Mesenchymal stem cell (in vitro differentiated cells and primary cell): ENCODE results near the gene AQP12A. TPM values are rescaled to one million over a fixed set of nuclear protein-coding genes. Genes with fewer than 3 reads are reported as not detected.

ENCODE experiments used
- DNase-seq: peaks from one replicate; pipeline ENCODE4 v3.0.0-alpha.2; 2013
- H2AFZ ChIP-seq: one replicate; pipeline ENCODE4 v1.6.1; 2013; ENCODE audit warnings: low read depth, mild to moderate bottlenecking, control low read depth, inconsistent platforms, low read length, moderate library complexity
- H2AK5ac ChIP-seq: 2 replicates; pipeline ENCODE4 v1.6.1; 2013; ENCODE audit warnings: low read length, moderate library complexity, mild to moderate bottlenecking, inconsistent platforms; ENCODE audit not compliant: severe bottlenecking
- H2BK120ac ChIP-seq: one replicate; pipeline ENCODE4 v1.6.1; 2013; ENCODE audit warnings: low read depth, mild to moderate bottlenecking, inconsistent platforms, low read length, moderate library complexity
- H2BK12ac ChIP-seq, 2 experiments: one replicate each; pipeline ENCODE4 v1.6.1; 2013; ENCODE audit warnings: inconsistent platforms in 2 of 2, low read length in 2 of 2, mild to moderate bottlenecking in 2 of 2, moderate library complexity in 2 of 2, control low read depth in 1 of 2
- H2BK15ac ChIP-seq: one replicate; pipeline ENCODE4 v1.6.1; 2013; ENCODE audit warnings: mild to moderate bottlenecking, low read depth, inconsistent platforms; ENCODE audit not compliant: poor library complexity, severe bottlenecking
- H2BK5ac ChIP-seq: 2 replicates; pipeline ENCODE4 v1.6.1; 2013; ENCODE audit warnings: low read depth, mild to moderate bottlenecking, low read length, control low read depth, inconsistent platforms; ENCODE audit not compliant: poor library complexity, severe bottlenecking
- H3K14ac ChIP-seq, 2 experiments: one replicate each; pipeline ENCODE4 v1.6.1; 2013; ENCODE audit warnings: inconsistent platforms in 2 of 2, low read length in 2 of 2, control low read depth in 1 of 2, mild to moderate bottlenecking in 1 of 2, moderate library complexity in 1 of 2
- H3K18ac ChIP-seq, 2 experiments: one replicate each; pipeline ENCODE4 v1.6.1; 2013; ENCODE audit warnings: inconsistent platforms in 2 of 2, low read length in 2 of 2, control low read depth in 1 of 2, low read depth in 1 of 2, mild to moderate bottlenecking in 1 of 2
- H3K23ac ChIP-seq, 2 experiments: one replicate each; pipeline ENCODE4 v1.6.1; 2013; ENCODE audit warnings: inconsistent platforms in 2 of 2, low read length in 2 of 2, mild to moderate bottlenecking in 2 of 2, moderate library complexity in 2 of 2, control low read depth in 1 of 2
- H3K27ac ChIP-seq: 2 replicates; pipeline ENCODE4 v1.5.1; 2013; ENCODE audit warnings: mild to moderate bottlenecking, moderate library complexity, low read length, control low read depth, inconsistent platforms; ENCODE audit not compliant: poor library complexity, severe bottlenecking
- H3K27me3 ChIP-seq, 2 experiments: 2 replicates each; pipeline versions ENCODE4 v1.6.1 to v1.7.0; 2013; ENCODE audit warnings: low read length in 2 of 2, mild to moderate bottlenecking in 2 of 2, moderate library complexity in 2 of 2, control low read depth in 1 of 2, inconsistent platforms in 1 of 2; ENCODE audit not compliant: control insufficient read depth in 1 of 2, insufficient read depth in 1 of 2
- H3K36me3 ChIP-seq, 2 experiments: 2 replicates each; pipeline versions ENCODE4 v1.6.1 to v1.7.0; 2013; ENCODE audit warnings: low read length in 2 of 2, control low read depth in 1 of 2, inconsistent platforms in 1 of 2, low read depth in 1 of 2, mild to moderate bottlenecking in 1 of 2; ENCODE audit not compliant: insufficient read depth in 2 of 2, control insufficient read depth in 1 of 2
- H3K4ac ChIP-seq, 2 experiments: one replicate each; pipeline ENCODE4 v1.6.1; 2013; ENCODE audit warnings: inconsistent platforms in 2 of 2, low read length in 2 of 2, mild to moderate bottlenecking in 2 of 2, moderate library complexity in 2 of 2, control low read depth in 1 of 2, low read depth in 1 of 2
- H3K4me1 ChIP-seq: 2 replicates; pipeline ENCODE4 v1.6.1; 2013; ENCODE audit warnings: low read depth, low read length, control low read depth; ENCODE audit not compliant: control insufficient read depth, insufficient read depth
- H3K4me2 ChIP-seq: 2 replicates; pipeline ENCODE4 v1.6.1; 2013; ENCODE audit warnings: low read length, mild to moderate bottlenecking, inconsistent platforms; ENCODE audit not compliant: poor library complexity, severe bottlenecking
- H3K4me3 ChIP-seq, 2 experiments: 2 replicates each; pipeline versions ENCODE4 v1.5.1 to v1.7.0; 2013; ENCODE audit warnings: low read length in 2 of 2, mild to moderate bottlenecking in 2 of 2, control low read depth in 1 of 2, low read depth in 1 of 2; ENCODE audit not compliant: insufficient read depth in 1 of 2
- H3K79me1 ChIP-seq: replicated peaks from 2 replicates; pipeline ENCODE4 v1.6.1; 2013; ENCODE audit warnings: mild to moderate bottlenecking, control low read depth, low read length, inconsistent platforms; ENCODE audit not compliant: poor library complexity, severe bottlenecking
- H3K9ac ChIP-seq: 2 replicates; pipeline ENCODE4 v1.7.0; 2013; ENCODE audit warnings: mild to moderate bottlenecking, low read length, moderate library complexity
- H3K9me3 ChIP-seq: 2 replicates; pipeline ENCODE4 v1.7.0; 2013; ENCODE audit warnings: mild to moderate bottlenecking, low read length; ENCODE audit not compliant: control insufficient read depth
- H4K8ac ChIP-seq: one replicate; pipeline ENCODE4 v1.6.1; 2013; ENCODE audit warnings: inconsistent platforms, mild to moderate bottlenecking, low read length, moderate library complexity
- H4K91ac ChIP-seq: one replicate; pipeline ENCODE4 v1.6.1; 2013; ENCODE audit warnings: mild to moderate bottlenecking, low read length, inconsistent platforms
- WGBS: methylation state at CpG from one replicate; pipeline ENCODE4 v1.1.7; 2013; ENCODE audit warnings: mixed read lengths; 5-methylcytosine and 5-hydroxymethylcytosine counted together
- small RNA-seq: library from polyadenylated mRNA; stranded (forward); fragments of <200 nt; extraction: miRNeasy Mini kit (QIAGEN cat#:217004); gene quantifications from one replicate; pipeline ENCODE3, GENCODE V24; 2013; ENCODE audit warnings: low read depth

The AQP12A gene

GRCh38 chr2:240745962-240746361, 54.3 kb downstream of the AQP12A start:
- H3K27ac ChIP-seq: no peak overlapping the region
- H3K14ac ChIP-seq: no peak overlapping the region
- no peak overlapping the region for H2BK5ac ChIP-seq
- no peak overlapping the region for H3K4me2 ChIP-seq
- H3K4ac ChIP-seq: no peak overlapping the region
- no peaks in the 10 kb centered on the region for H3K36me3 ChIP-seq
- no peak overlapping the region for H2BK12ac ChIP-seq
- H4K8ac ChIP-seq: no peak overlapping the region
- no peak overlapping the region for H3K23ac ChIP-seq
- no peak overlapping the region for H3K18ac ChIP-seq
- peaks cover 0 to 76% of the 10 kb centered on the region in 2 experiments for H3K27me3 ChIP-seq
- DNase-seq: no peak
- no peaks in the 10 kb centered on the region for H3K4me1 ChIP-seq
- H3K79me1 ChIP-seq: no peaks in the 10 kb centered on the region
- H4K91ac ChIP-seq: no peak overlapping the region
- no peak overlapping the region for H3K9ac ChIP-seq
- no peak overlapping the region for H3K4me3 ChIP-seq
- no peaks in the 10 kb centered on the region for H3K9me3 ChIP-seq
- H2AK5ac ChIP-seq: no peak overlapping the region
- WGBS: 88% methylated on average over 15 of the region's 15 CpGs
- H2BK120ac ChIP-seq: no peak overlapping the region
- H2AFZ ChIP-seq: no peak overlapping the region
- H2BK15ac ChIP-seq: no peak overlapping the region

DNA sequence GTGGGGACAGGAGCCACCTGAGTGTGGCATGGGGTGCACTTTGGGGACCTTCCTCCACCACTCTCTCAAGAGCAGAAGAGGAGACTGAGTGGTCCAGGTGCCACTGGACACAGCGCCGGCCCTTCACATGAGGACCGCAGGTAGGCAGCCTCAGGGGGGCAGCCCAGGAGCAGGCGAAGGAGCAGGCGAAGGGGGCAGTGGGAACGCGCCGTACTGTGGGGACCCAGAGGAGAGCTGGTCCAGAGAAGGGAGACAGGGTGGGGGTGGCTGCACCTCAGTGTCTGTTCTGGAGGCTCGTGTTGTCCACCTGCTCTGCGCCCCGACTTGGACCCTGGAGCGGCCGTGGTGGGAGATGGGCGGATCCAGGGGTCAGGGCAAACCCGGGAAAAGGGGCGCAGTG, 55.0 kb downstream of the AQP12A start:
- Histone ChIP-seq H3K23ac (no peak overlapping the region), H2AFZ (no peak overlapping the region), H3K9me3 (no peaks in the 10 kb centered on the region), H4K8ac (no peak overlapping the region), H3K4me1 (no peaks in the 10 kb centered on the region), H3K14ac (no peak overlapping the region), H3K18ac (no peak overlapping the region), H3K27ac (no peak overlapping the region), H2BK15ac (no peak overlapping the region), H3K4ac (no peak overlapping the region), H3K27me3 (peaks cover 0 to 75% of the 10 kb centered on the region in 2 experiments), H3K36me3 (no peaks in the 10 kb centered on the region), H4K91ac (no peak overlapping the region), H3K4me3 (no peak overlapping the region), H2BK5ac (no peak overlapping the region), H3K79me1 (no peaks in the 10 kb centered on the region), H3K4me2 (no peak overlapping the region), H2BK12ac (no peak overlapping the region), H3K9ac (no peak overlapping the region), H2BK120ac (no peak overlapping the region), H2AK5ac (no peak overlapping the region)
- WGBS: 91% methylated on average over 16 of the region's 16 CpGs
- no peak for DNase-seq

- Histone ChIP-seq H4K91ac (no peak overlapping the region), H2BK120ac (no peak overlapping the region), H3K27me3 (peaks cover 0 to 70% of the 10 kb centered on the region in 2 experiments), H3K18ac (no peak overlapping the region), H3K4ac (no peak overlapping the region), H4K8ac (no peak overlapping the region), H2BK15ac (no peak overlapping the region), H2BK5ac (no peak overlapping the region), H2BK12ac (no peak overlapping the region), H3K4me3 (no peak overlapping the region), H3K4me2 (no peak overlapping the region), H3K79me1 (no peaks in the 10 kb centered on the region), H2AK5ac (no peak overlapping the region), H3K4me1 (no peaks in the 10 kb centered on the region), H3K14ac (no peak overlapping the region), H3K36me3 (no peaks in the 10 kb centered on the region), H3K9ac (no peak overlapping the region), H3K27ac (no peak overlapping the region), H3K9me3 (no peaks in the 10 kb centered on the region), H3K23ac (no peak overlapping the region), H2AFZ (no peak overlapping the region)
- no peak for DNase-seq
- 90% methylated on average over 11 of the region's 11 CpGs for WGBS
Observed at GRCh38 chr2:240747256-240747655, 55.6 kb downstream of the AQP12A start.

Small RNAs within 50 kb of the gene (small RNA-seq; reads per million reads assigned to genes)
- not detected for gene AC011298.3
